Superior temporal gyrus (tissue), 1 donor: Measurements from ENCODE around the gene PTPRM.

Experiments
- DNase-seq: peaks from one replicate; pipeline ENCODE4 v3.0.0-alpha.2; 2016; ENCODE audit errors: extremely low spot score

PTPRM gene

DNA sequence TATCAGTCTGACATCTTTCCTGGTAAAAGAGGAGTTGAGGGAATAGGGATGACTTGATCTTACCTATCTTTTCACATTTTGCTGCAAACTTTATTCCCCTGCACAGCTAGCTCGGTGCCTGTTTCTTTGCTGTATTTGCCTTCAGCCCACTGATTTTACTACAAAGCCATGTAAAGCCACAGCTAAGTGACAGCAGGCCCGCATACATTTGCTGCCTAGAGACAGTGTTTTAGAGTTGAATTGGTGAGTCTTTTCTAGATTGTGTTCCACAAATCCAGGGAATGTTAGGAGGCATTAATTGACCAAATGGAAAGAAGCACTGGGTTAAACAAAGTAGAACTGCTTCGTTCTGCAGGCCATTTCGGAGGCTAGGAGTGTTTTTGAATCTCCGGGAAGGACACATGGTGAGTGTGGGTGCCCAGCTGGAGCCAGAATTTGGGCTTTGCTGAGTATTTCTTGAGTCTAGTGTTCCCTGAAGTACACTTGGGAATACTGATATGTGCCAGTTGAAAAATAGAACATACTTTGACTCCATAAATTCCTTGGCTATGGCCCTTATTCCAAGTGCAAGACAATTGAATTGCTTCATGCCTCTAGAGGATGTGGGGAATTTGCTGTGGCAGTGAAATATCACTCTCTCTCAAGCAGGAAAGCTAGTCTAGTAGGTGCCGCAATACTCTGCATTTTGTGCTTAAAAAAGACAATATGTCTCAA, 329.8 kb downstream of the PTPRM start:
- no peak for DNase-seq

DNA sequence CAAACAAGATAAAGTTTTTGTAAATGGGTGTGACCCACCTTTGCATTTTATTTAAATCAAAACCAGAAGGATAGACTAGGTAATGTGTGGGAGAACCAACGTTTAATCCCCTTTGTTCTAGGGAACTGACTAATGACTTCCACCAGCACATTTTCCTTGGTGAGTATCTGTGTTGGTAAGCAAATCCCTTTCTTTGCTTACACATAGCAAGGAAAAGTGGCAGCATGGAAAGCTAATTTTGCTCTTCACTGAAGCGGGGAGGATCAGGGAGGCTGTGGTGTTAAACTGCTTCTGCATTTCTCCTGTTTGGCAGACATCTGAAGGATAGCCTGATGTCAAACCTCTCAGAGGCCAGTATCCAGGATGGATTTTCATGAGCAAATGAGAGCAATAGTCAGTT, 331.1 kb downstream of the PTPRM start:
- no peak for DNase-seq

DNA sequence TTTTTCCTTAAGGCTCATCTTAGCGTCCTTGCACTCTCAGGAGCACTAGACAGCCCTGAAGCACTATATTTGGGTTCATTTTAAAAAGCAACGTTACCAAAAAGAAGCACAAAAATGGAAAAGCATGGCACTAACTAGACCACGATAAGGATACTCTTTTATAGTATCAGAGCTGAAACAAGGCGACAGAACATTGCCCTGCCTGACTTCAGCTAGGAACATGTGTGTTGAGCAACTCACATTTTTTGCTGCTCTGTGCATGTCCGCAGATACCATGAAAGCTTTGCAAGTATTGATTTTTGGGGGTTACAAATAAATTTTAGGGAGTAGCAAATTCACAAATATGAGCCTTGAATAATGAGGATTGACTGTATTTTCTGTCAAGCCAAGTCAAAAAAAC, 332.0 kb downstream of the PTPRM start:
- DNase-seq: no peak

DNA sequence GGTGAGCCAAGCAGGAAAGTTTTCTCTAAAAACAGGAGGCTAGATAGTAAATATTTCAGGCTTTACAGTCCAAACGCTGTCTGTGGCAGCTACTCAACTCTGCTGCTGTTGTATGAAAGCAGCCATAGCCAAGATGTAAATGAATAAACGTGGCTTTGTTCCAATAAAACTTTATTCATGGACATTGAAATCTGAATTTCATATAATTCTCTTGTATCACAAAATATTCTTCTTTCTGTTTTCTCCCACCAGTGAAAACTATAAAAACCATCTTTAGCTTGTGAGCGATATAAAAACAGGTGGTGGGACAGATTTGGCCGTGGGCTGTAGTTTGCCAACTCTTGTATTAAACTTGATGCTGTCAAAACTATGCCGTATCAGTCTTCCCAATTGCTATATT, 333.0 kb downstream of the PTPRM start:
- DNase-seq: no peak

DNA sequence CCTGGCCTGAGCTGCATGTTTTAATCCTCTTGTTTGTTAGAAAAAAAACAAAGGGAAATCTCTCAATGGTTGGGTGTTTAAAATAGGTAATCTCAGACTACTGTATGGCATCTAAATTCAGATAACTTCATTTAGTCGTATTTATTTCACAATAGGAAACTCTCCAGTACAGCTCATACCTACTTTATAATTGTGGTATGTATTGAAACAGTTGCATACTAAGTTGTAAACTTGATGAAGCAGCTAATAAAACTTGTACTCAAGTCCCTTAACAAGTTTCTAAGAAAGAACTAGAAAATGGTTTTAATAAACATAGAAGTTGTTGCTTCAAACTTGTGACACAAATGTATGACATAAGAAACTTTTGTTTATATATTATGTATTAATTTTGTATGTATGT, 334.5 kb downstream of the PTPRM start:
- DNase-seq: no peak

DNA sequence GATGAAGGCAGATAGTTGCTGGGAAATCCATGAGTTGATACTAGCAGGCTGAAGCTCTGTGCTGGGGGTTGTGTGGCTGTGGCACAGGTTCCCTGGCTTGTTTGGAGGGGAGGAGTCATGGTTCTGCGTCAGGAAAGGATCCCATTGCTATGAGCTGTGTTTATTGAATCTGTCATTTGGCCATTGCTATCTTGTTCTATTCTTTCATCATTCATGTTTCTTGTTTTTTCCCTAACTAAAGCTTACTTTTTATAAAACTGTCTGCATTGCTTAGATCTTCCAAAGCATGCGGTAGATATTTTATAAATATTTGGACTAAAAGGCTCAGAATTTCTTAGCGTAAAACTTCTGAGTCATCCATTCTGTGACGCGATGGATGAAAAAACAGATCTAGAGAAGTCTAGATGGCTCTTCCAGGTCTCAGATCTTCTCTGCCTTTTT, 335.3 kb downstream of the PTPRM start:
- no peak for DNase-seq

DNA sequence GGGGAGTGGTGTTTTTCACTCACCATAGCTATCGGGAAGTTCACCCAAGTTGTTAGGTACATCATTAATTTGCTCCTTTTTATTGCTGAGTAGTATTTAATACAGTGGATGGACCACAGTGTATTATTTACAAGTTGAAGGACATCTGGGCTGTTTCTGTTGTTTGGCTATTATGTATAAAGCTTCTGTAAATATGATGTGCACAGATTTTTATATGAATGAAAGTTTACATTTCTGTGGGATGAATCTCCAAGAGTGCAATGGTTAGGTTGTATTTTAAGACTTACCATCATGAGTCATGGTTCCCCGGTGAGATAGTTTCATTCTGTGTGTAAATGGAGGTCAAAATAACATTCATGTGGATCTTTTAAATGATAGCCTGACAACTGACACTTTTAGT, 337.4 kb downstream of the PTPRM start:
- no peak for DNase-seq

DNA sequence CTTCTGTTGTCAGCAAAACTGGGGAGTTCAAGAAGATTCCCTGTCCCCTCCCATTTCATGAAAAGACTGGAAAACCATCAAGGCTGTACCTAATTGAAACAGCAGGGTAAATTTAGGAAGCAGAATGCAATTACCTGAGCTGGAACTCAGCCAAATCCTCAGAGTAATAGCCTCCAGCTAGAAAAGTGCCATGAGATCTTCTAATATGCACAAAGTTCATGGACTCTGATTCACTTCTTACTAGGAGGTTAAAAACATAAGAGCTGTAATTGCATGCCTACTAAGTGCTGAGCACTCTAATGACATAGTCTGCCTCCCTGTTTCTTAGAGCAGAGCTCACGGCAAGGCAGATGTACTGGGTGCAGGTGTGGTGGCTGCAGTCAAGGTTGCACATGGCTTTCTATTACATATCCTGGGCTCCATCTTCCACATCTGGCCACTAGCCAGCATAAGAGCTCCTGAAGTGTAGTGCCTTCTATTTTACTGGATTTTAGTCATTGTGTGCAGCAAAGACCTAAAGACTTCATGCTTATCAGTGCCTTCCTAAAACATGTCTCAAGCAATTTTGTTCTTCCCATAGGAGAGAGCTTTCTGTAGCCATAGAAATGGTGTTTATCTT, 341.7 kb downstream of the PTPRM start:
- no peak for DNase-seq

DNA sequence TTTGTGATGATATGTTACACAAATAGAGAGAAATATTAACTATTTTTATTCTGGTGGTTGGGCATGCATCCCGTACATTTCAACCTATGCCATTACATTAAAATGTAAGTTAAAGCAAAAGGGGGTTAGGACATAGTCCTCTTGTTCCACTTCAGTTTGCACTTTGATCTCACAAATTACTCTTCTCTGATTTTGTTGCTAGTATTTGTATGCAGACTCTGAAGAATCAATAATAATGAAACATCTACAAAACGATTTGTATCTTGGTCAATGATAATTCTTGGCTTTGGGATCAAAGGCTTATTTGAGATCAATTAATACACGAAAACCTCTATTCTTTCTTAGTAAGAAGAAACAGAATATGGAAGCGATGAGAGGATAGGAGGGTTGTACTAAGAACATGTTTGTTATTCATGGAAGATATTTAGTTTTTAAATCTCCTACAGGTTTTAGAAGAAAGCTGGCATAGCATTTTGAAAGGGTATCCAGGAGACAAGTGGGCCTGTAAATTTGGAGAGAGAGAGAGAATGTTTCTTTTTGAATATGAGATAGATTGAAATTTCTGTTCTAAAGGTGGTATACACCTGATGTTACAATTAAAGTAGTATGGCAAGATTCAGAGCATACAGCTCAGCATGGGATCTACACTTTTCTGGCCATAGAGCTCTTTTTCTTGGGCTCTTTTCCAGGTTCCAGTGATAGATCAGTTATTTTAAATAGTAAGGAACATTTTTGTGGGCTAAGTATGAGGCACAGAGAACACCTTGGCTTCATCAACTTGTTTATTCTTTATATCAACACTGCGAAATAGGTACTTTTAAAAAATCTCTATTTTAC, 347.9 kb downstream of the PTPRM start:
- no peak for DNase-seq

DNA sequence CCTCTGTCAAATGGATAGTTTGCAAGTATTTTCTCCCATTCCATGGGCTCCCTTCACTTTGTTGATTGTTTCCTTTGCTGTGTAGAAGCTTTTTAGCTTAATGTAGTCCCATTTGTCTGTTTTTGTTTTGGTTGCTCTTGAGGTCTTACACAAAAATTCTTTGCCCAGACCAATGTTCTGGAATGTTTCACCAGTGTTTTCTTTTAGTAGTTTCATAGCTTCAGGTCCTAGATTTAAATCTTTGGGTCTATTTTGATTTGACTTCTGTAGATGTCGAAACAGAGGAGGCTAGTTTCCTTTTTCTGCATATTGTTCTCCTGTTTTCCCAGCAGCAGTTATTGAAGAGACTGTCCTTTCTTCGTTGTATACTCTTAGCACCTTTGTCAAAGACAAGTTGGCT, 351.6 kb downstream of the PTPRM start:
- no peak for DNase-seq

DNA sequence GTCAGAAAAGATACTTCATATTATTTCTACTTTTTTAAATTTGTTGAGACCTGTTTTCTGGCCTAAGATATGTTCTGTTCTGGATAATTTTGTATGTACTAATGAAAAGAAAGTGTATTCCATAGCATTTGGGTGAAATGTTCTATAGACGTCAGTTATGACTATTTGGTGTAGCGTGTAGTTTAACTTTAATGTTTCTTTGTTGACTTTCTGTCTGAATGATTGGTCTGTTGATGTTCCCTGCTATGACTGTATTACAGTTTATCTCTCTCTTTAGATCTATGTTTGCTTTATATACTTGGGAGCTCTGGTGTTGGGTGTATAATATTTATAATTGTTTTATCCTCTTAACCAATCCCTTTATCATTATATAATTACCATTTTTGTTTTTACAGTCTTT, 352.4 kb downstream of the PTPRM start:
- no peak for DNase-seq

DNA sequence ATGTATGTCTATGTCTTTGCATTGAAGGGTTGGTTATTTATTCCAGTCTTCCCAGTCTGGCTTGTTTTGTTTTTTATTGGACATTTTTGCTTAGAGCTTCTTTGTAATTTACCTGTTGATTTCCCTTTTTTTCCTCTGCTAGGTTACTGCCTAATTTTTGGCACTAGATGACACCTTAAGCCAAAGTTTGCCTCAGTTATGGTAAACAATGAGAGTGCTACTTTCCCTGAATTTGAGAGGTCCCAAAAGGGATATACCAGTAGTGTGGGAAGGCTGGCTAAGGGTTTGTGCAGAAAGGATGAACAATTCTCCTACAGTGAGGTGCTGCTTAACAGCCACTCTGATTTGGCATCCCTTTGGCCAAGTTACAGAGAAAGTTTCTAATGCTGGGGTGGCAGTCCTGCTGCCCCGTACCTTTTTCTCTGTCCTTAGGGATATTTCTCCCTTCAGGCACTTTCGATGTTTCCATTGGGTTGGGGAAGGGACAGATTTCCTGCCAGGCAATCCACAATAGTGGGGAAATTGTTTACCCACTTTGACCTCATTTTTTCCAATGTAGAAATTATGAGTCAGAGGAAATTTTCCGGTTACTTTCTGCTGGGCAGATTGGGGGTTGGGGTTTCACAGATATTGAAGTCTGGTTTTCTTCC, 354.9 kb downstream of the PTPRM start:
- no peak for DNase-seq

DNA sequence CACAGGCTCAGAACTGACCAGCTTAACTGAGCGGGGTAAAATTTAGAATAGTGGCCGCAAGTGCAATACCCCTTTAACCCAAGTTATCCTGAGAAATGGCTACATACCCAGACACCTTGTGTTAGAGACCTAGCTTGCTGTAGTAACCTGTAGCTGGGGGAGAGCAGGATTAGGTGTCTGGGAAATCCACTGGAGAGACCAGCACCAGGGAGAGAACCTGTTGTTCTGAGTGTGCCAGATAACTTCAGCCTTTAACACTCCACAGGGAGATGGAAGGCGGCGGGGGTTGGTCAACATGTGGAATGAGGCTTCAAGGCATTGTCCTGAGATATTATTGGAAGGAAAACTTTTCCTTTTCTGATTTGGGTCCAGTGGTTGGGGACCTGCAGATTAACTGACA, 356.0 kb downstream of the PTPRM start:
- no peak for DNase-seq

DNA sequence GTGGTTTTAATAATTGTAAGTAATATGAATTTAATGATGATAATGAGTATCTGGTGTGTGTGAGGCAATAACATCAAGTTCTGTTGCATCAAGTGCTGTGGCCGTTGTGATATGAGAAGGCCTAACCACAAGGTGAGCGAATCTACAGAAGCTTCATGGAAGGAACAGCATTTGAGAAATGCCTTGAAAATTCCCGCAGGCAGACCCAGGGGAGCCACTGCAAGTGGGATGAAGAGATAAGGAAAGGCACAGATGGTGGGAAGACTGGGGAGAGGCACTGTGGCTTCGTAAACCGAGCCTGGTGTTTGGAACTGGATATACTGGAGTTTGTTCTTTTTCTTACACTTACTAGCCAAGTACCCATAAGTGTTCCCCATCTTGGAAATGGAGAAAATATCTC, 357.5 kb downstream of the PTPRM start:
- no peak for DNase-seq

DNA sequence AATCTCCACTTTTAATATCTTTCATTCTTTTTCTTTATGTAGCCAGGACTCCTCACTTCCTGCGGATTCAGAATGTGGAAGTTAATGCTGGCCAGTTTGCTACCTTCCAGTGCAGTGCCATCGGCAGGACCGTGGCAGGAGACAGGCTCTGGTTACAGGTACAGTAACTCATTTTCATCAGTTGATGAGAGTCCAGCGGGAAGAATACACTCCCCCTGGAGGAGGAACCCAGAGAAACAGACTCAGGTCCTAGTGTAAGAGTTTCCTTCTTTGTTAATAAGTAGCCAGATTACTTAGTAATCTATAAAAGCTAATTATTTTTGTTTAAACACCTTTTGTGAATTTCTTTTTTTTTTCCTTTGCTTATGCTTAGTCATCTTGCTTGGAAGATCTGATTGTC, 359.4 kb downstream of the PTPRM start:
- DNase-seq: no peak

DNA sequence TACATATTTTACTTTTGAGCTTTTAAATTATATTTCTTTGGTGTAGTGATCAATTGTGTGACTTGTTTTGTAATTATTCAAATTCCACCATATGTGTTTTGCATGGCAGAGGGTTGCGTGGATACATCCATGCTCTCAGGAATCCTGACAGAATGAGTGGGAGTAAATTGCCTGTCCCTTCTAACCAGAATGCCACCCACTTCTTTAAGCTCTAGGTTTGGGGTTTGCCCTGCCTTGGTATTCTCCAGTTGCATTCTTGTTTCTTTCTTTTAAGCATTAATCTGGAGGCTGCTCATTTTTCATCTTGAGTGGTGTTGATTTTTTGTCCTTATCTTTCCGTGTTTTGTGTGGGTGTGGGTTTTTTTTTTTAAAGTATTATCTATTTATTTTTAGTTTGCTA, 360.0 kb downstream of the PTPRM start:
- no peak for DNase-seq

DNA sequence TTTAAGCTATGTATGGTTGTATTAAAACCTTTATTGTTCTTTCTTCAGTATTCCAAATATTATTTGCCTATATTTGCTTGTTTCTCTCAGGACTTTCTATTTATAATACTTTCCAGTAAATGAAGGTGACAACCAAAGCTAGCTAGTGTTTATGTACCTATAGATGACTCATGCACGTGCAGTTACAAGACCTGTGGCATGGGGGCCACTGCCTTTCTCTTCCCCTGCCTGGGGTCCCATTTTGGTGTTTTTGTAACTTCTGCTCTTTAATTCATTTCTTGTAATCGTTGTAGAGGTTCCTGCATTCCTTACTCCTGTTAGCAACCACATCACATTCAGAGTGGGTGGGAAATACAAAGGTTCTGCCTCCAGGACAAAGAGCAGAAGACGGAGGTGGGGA, 364.6 kb downstream of the PTPRM start:
- no peak for DNase-seq

DNA sequence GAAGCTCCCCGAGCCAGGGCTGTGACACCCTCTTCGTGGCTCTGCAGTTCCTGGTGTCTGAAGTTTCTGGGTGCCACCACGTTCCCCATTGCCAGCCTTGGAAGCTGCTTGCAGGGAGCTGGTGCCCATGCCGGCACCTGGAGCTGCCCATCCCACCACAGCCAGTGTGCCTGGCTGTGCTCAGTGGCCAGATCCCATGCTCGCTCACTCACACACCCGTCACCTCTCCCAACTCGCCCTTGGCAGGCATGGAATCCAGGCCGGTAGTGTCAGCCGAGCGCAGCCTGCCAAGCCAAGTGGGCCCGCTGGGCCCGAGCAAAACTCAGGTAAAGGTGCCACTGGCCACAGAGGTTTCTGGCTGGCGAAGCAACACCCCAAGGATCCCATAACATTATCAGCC, 370.2 kb downstream of the PTPRM start:
- no peak for DNase-seq

DNA sequence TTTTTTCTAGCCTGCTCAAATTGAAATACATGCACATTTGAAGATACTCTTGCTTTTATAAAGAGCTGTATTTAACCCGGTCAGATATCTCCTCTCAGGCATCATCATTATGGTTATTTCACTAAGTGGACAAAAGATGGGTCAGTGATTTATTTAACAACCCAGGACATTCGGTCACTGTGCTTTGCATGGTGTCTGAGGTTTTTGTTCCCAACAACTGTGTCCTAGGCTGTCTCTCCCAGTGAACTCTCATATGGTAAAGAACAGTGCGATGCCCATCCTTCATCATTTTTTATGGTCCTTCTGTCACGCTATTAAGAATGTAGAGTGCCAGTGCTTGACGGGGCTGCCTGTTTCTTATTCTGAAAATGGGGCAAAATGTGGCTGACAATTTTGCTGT, 372.4 kb downstream of the PTPRM start:
- no peak for DNase-seq

DNA sequence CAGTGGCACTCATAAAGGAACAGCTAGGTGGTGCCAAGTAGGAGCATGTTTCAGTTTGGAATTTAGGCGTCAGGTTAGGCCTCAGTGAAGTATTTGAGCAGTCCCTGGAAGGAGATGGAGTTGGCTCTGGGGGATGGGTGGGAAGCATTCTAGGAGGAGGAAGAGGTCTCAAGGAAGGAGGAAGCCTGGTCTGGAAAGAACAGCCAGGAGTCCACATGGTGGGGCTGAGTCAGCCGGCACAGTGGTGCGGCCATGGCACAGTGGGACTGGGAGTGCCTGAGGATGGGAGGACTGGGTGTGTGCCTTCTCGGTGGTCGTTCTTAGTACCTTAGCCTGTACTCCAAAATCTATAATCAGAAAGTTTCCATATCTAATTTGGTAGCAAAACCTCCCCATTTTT, 373.3 kb downstream of the PTPRM start:
- DNase-seq: no peak

DNA sequence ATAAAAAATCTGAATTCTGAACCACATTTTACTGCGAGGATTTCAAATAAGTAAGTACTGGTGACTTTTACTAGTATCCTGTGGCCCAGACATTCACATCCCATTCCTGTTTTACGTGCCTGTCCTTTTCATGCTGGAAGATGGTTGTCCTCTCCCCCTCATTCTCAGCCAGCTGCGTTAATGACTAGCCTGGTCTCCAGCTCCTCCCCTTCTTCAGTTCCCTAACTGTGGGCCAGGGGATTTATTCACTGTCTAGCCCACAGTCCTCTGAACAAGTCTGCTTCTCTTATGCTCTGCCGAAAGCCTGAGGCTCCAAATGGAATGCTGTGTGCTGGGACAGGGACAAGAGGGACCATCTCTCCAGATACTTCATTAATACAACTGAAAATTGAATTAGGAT, 373.9 kb downstream of the PTPRM start:
- no peak for DNase-seq

DNA sequence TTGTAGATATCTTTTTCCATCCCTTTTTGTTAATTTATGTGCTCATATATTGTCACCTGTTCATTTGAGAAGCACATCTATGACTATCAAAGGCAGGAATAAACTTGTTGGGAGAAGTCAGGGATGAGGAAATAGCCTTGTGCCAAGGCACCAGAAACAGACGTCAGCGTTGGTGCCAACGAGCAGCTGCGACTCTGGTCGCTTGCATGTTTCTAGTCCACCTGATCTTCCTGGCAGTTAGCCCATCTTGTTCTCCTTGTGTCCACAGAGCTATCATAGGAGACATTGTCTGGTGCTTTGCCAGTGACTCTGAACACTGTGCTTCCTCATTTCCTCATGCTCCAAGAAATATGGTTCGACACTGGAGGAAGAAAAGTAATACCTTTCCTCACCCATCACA, 374.4 kb downstream of the PTPRM start:
- no peak for DNase-seq

DNA sequence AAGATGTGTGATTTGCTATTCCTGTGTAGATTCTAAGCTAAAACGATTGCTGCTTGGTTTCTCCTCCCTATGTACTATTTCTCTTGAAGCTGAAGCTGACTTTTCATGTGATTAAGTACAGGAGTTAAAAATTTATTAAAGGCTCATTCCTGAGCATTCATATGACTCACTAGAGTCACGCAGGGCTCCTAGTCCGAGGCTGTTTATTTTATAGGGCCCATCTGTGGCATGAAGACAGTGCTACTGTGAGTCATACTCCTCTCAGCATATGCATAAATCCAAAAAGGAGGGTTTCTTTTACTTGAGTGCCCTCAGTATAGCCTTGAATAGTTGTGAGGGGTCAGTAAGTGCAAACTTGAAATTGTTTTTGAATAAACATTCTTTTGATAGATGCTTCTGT, 378.8 kb downstream of the PTPRM start:
- DNase-seq: no peak
